IMR-90 (cell line): ENCODE measurements around the gene FOXL2NB. TPM values are rescaled to one million over a fixed set of nuclear protein-coding genes. Genes with fewer than 3 reads are reported as not detected.

Experiments
- ATAC-seq: fragments of 200-7000 bp; cut with Tn5 transposase; 2 replicates; pipeline ENCODE4 v1.9.1; 2020; ENCODE audit warnings: low read depth, mild to moderate bottlenecking, moderate library complexity
- BruUV-seq: library from RNA; stranded (reverse); fragments of 400-500 nt; replicated peaks from 2 replicates; lab custom pipeline; 2021; lab: Mats Ljungman, UMichigan
- CTCF ChIA-PET: fragments of 300-600 bp; formaldehyde crosslinking; extraction: SDS; loops from one replicate; lab custom pipeline; 2021; ENCODE audit warnings: antibody characterized with exemption; lab: Yijun Ruan, JAX
- POLR2A ChIA-PET: fragments of 300-600 bp; sonication (Branson Sonifier 250); formaldehyde crosslinking; loops from one replicate; lab custom pipeline; 2022; ENCODE audit warnings: antibody characterized with exemption; ENCODE audit not compliant: unreplicated experiment; lab: Charles Lee
- DNase-seq: peaks from one replicate; pipeline ENCODE4 v3.0.0; 2013
- H2AFZ ChIP-seq: replicated peaks from 2 replicates; pipeline ENCODE3; 2013; ENCODE audit warnings: low read length, mild to moderate bottlenecking; ENCODE audit not compliant: poor library complexity
- H2AK5ac ChIP-seq: 2 replicates; pipeline ENCODE4 v1.6.1; 2013; ENCODE audit warnings: low read depth, low read length, inconsistent platforms
- H2AK9ac ChIP-seq: replicated peaks from 2 replicates; pipeline ENCODE3; 2013; ENCODE audit warnings: mild to moderate bottlenecking, low read depth, low read length, moderate library complexity; ENCODE audit not compliant: poor library complexity
- H2BK120ac ChIP-seq: 2 replicates; pipeline ENCODE4 v1.6.1; 2013; ENCODE audit warnings: low read depth, low read length, inconsistent platforms
- H2BK15ac ChIP-seq: 3 replicates; pipeline ENCODE4 v1.6.1; 2013; ENCODE audit warnings: low read depth, low read length, inconsistent platforms
- H2BK20ac ChIP-seq: 2 replicates; pipeline ENCODE4 v1.6.1; 2013; ENCODE audit warnings: low read depth, mild to moderate bottlenecking, inconsistent platforms, low read length, moderate library complexity
- H2BK5ac ChIP-seq: 2 replicates; pipeline ENCODE4 v1.6.1; 2013; ENCODE audit warnings: mild to moderate bottlenecking, low read depth, low read length, inconsistent platforms; ENCODE audit not compliant: poor library complexity, severe bottlenecking
- H3K14ac ChIP-seq: replicated peaks from 2 replicates; pipeline ENCODE4 v1.6.1; 2013; ENCODE audit warnings: low read depth, low read length, inconsistent platforms
- H3K18ac ChIP-seq: 2 replicates; pipeline ENCODE4 v1.6.1; 2013; ENCODE audit warnings: low read depth, low read length, control low read depth
- H3K23ac ChIP-seq: 2 replicates; pipeline ENCODE4 v1.6.1; 2013; ENCODE audit warnings: low read depth, low read length, inconsistent platforms
- H3K27ac ChIP-seq: 2 replicates; pipeline ENCODE4 v1.5.1; 2013; ENCODE audit warnings: mild to moderate bottlenecking, control low read depth, low read length; ENCODE audit not compliant: insufficient read depth
- H3K27me3 ChIP-seq: 2 replicates; pipeline ENCODE4 v1.6.1; 2013; ENCODE audit warnings: low read length; ENCODE audit not compliant: control insufficient read depth, insufficient read depth
- H3K36me3 ChIP-seq: 2 replicates; pipeline ENCODE4 v1.6.1; 2013; ENCODE audit warnings: low read length, mixed read lengths; ENCODE audit not compliant: control insufficient read depth, insufficient read depth
- H3K4ac ChIP-seq: 2 replicates; pipeline ENCODE4 v1.6.1; 2013; ENCODE audit warnings: low read depth, low read length, inconsistent platforms
- H3K4me1 ChIP-seq: 2 replicates; pipeline ENCODE4 v1.6.1; 2013; ENCODE audit warnings: low read length, mixed read lengths; ENCODE audit not compliant: control insufficient read depth, insufficient read depth
- H3K4me2 ChIP-seq: 2 replicates; pipeline ENCODE4 v1.6.1; 2013; ENCODE audit warnings: low read depth, mild to moderate bottlenecking, control low read depth, low read length, moderate library complexity
- H3K4me3 ChIP-seq: 2 replicates; pipeline ENCODE4 v1.5.1; 2013; ENCODE audit warnings: low read depth, mild to moderate bottlenecking, control low read depth, low read length, moderate library complexity; ENCODE audit not compliant: insufficient read depth
- H3K56ac ChIP-seq: 2 replicates; pipeline ENCODE4 v1.6.1; 2013; ENCODE audit warnings: low read length, inconsistent platforms; ENCODE audit not compliant: insufficient read depth; ENCODE audit errors: extremely low read depth
- H3K79me1 ChIP-seq, 2 experiments: 2 replicates each; pipeline ENCODE4 v1.6.1; 2013; ENCODE audit warnings: low read length in 2 of 2, inconsistent platforms in 1 of 2, low read depth in 1 of 2
- H3K9ac ChIP-seq: 2 replicates; pipeline ENCODE4 v1.6.1; 2013; ENCODE audit warnings: low read depth, low read length, control low read depth
- H3K9me1 ChIP-seq: 2 replicates; pipeline ENCODE4 v1.6.1; 2013; ENCODE audit warnings: low read length, inconsistent platforms; ENCODE audit not compliant: insufficient read depth
- H3K9me3 ChIP-seq: 2 replicates; pipeline ENCODE4 v1.6.1; 2013; ENCODE audit warnings: low read length; ENCODE audit not compliant: control insufficient read depth, insufficient read depth
- H4K20me1 ChIP-seq: 2 replicates; pipeline ENCODE4 v1.6.1; 2013; ENCODE audit warnings: low read length, inconsistent platforms; ENCODE audit not compliant: insufficient read depth
- H4K5ac ChIP-seq: 2 replicates; pipeline ENCODE4 v1.6.1; 2013; ENCODE audit warnings: mild to moderate bottlenecking, low read depth, low read length, control low read depth
- H4K8ac ChIP-seq, 2 experiments: 2 replicates each; pipeline ENCODE4 v1.6.1; 2013; ENCODE audit warnings: low read depth in 2 of 2, low read length in 2 of 2, control low read depth in 1 of 2, inconsistent platforms in 1 of 2
- H4K91ac ChIP-seq: 2 replicates; pipeline ENCODE4 v1.6.1; 2013; ENCODE audit warnings: low read depth, low read length, inconsistent platforms; ENCODE audit not compliant: insufficient read depth
- BHLHE40 ChIP-seq: fragments of 150-350 bp; IDR thresholded peaks from 2 replicates; pipeline ENCODE4 v1.6.1; 2016; ENCODE audit warnings: mild to moderate bottlenecking, low read depth, low read length
- CEBPB ChIP-seq: IDR thresholded peaks from 2 replicates; pipeline ENCODE4 v1.6.1; 2012; ENCODE audit warnings: low read depth, low read length, improper control_type of control experiment
- CHD1 ChIP-seq: IDR thresholded peaks from 2 replicates; pipeline ENCODE4 v1.6.1; 2012; ENCODE audit warnings: low read depth, low read length, improper control_type of control experiment
- ELK1 ChIP-seq: fragments of 150-350 bp; IDR thresholded peaks from 2 replicates; pipeline ENCODE4 v1.6.1; 2016; ENCODE audit warnings: low read depth, mild to moderate bottlenecking, low read length, moderate library complexity, borderline replicate concordance
- FOS ChIP-seq: fragments of 150-350 bp; IDR thresholded peaks from 2 replicates; pipeline ENCODE4 v1.6.1; 2016; ENCODE audit warnings: low read depth, low read length
- MAFK ChIP-seq: IDR thresholded peaks from 2 replicates; pipeline ENCODE4 v1.6.1; 2012; ENCODE audit warnings: low read depth, low read length, improper control_type of control experiment
- MAZ ChIP-seq: IDR thresholded peaks from 2 replicates; pipeline ENCODE4 v1.6.1; 2012; ENCODE audit warnings: low read depth, mild to moderate bottlenecking, low read length, improper control_type of control experiment, moderate library complexity, borderline replicate concordance
- MXI1 ChIP-seq: IDR thresholded peaks from 2 replicates; pipeline ENCODE4 v1.6.1; 2012; ENCODE audit warnings: low read depth, mild to moderate bottlenecking, low read length, moderate library complexity, borderline replicate concordance
- NFE2L2 ChIP-seq: fragments of 150-350 bp; IDR thresholded peaks from 2 replicates; pipeline ENCODE4 v1.6.1; 2016; ENCODE audit warnings: low read depth, mild to moderate bottlenecking, low read length
- POLR2A ChIP-seq: IDR thresholded peaks from 2 replicates; pipeline ENCODE4 v1.6.1; 2012; ENCODE audit warnings: mild to moderate bottlenecking, low read depth, low read length
- RAD21 ChIP-seq: IDR thresholded peaks from 2 replicates; pipeline ENCODE4 v1.6.1; 2012; ENCODE audit warnings: low read length, improper control_type of control experiment
- RCOR1 ChIP-seq: IDR thresholded peaks from 2 replicates; pipeline ENCODE4 v1.6.1; 2012; ENCODE audit warnings: mild to moderate bottlenecking, low read length, improper control_type of control experiment; ENCODE audit not compliant: insufficient replicate concordance
- RFX5 ChIP-seq: IDR thresholded peaks from 2 replicates; pipeline ENCODE4 v1.8.0; 2012; ENCODE audit warnings: low read depth, mild to moderate bottlenecking, low read length, moderate library complexity
- SMC3 ChIP-seq: fragments of 150-350 bp; IDR thresholded peaks from 2 replicates; pipeline ENCODE4 v1.6.1; 2016; ENCODE audit warnings: low read depth, mild to moderate bottlenecking, antibody characterized with exemption, low read length, moderate library complexity
- WGBS, 2 experiments: methylation state at CpG; one replicate each; pipeline versions ENCODE4 v1.1.5 to v1.1.7; 2013; ENCODE audit warnings: missing lambda C conversion rate in 2 of 2; ENCODE audit not compliant: insufficient read length in 1 of 2; ENCODE audit errors: extremely low coverage in 2 of 2; 5-methylcytosine and 5-hydroxymethylcytosine counted together
- dilution Hi-C: fragments of 300-500 bp; cut with HindIII; formaldehyde crosslinking; loops from one replicate; pipeline ENCODE4 v1.14.3; 2018; ENCODE audit warnings: low sequenced_read_pairs; ENCODE audit not compliant: unreplicated experiment
- in situ Hi-C: fragments of 300-500 bp; cut with MboI; formaldehyde crosslinking; loops from 3 replicates; pipeline ENCODE4 v1.14.3; 2019; ENCODE audit warnings: low sequenced_read_pairs, inconsistent platforms, mixed read lengths
- intact Hi-C: fragments of 100-400 bp; cut with micrococcal nuclease; formaldehyde crosslinking; loops from 2 replicates; pipeline ENCODE4 v1.10.0; 2022
- polyA plus RNA-seq, 3 experiments: library from polyadenylated mRNA; depleted of rRNA; stranded (reverse); fragments of >200 nt; gene quantifications; 2 replicates each; pipeline ENCODE4 v1.2.3, GENCODE V29; 2012; ENCODE audit warnings: low replicate concordance in 1 of 3
- total RNA-seq: library from RNA; depleted of rRNA; stranded (reverse); fragments of >200 nt; gene quantifications from 2 replicates; pipeline ENCODE4 v1.2.3, GENCODE V29; 2012
- TF ChIP-seq, protein P1 (sequence below): fragments of 150-350 bp; IDR thresholded peaks from 2 replicates; pipeline ENCODE4 v1.6.1; 2017; ENCODE audit warnings: mild to moderate bottlenecking, antibody characterized with exemption, low read length, low read depth
- TF ChIP-seq, protein P2 (sequence below): conservative IDR thresholded peaks from 2 replicates; pipeline ENCODE4 v1.5.1; 2012; ENCODE audit warnings: mild to moderate bottlenecking, low read depth, low read length, improper control_type of control experiment

The FOXL2NB gene
- total and polyA plus RNA-seq, 2 of the 4 experiments (the other 2 are of a cell fraction), result under 0.01 to 0.05 TPM

DNA sequence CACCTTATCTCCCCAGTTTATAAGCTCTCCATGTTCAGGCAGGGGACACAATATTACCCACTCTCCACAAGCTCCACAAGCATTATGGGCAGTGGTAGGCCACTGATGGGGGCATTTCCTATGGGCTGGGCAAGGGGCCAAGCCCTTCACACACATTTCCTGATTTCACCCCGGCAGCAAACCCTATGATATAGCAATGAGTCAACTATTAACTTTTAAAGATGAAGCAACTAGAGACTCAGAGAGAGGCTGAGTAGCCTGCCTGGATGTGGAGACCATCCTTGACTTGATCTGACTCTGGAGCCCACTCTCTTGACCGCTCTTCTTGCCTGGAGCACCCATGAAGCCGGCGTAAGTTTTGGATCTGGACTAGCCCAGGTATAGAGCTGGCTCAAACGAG, 27.4 kb downstream of the FOXL2NB start:
- TF ChIP-seq CEBPB, result no peak
- TF ChIP-seq, protein P1, sequence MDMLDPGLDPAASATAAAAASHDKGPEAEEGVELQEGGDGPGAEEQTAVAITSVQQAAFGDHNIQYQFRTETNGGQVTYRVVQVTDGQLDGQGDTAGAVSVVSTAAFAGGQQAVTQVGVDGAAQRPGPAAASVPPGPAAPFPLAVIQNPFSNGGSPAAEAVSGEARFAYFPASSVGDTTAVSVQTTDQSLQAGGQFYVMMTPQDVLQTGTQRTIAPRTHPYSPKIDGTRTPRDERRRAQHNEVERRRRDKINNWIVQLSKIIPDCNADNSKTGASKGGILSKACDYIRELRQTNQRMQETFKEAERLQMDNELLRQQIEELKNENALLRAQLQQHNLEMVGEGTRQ, result no peak
- no peak for TF ChIP-seq CHD1
- TF ChIP-seq, protein P2, sequence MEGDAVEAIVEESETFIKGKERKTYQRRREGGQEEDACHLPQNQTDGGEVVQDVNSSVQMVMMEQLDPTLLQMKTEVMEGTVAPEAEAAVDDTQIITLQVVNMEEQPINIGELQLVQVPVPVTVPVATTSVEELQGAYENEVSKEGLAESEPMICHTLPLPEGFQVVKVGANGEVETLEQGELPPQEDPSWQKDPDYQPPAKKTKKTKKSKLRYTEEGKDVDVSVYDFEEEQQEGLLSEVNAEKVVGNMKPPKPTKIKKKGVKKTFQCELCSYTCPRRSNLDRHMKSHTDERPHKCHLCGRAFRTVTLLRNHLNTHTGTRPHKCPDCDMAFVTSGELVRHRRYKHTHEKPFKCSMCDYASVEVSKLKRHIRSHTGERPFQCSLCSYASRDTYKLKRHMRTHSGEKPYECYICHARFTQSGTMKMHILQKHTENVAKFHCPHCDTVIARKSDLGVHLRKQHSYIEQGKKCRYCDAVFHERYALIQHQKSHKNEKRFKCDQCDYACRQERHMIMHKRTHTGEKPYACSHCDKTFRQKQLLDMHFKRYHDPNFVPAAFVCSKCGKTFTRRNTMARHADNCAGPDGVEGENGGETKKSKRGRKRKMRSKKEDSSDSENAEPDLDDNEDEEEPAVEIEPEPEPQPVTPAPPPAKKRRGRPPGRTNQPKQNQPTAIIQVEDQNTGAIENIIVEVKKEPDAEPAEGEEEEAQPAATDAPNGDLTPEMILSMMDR, result no peak
- no peak for TF ChIP-seq BHLHE40
- no peak for TF ChIP-seq RFX5
- TF ChIP-seq MAZ, result no peak
- TF ChIP-seq FOS, result no peak
- no peak for TF ChIP-seq ELK1
- no peak for TF ChIP-seq RAD21
- no peak for TF ChIP-seq RCOR1
- no peak for TF ChIP-seq SMC3
- TF ChIP-seq MAFK, result no peak
- TF ChIP-seq MXI1, result no peak
- no peak for TF ChIP-seq POLR2A
- no peak for TF ChIP-seq NFE2L2
- Histone ChIP-seq H2BK15ac (no peak overlapping the region), H4K5ac (no peak overlapping the region), H3K4me3 (no peak overlapping the region), H3K9me1 (no peaks in the 10 kb centered on the region), H3K4me2 (no peak overlapping the region), H4K91ac (no peak overlapping the region), H3K14ac (no peak overlapping the region), H4K20me1 (no peaks in the 10 kb centered on the region), H3K9ac (no peak overlapping the region), H4K8ac (no peak overlapping the region), H3K79me1 (no peaks in the 10 kb centered on the region), H2BK5ac (no peak overlapping the region), H3K36me3 (no peaks in the 10 kb centered on the region), H2AK5ac (no peak overlapping the region), H3K18ac (no peak overlapping the region), H3K27me3 (peaks cover 1% of the 10 kb centered on the region), H3K9me3 (no peaks in the 10 kb centered on the region), H2BK120ac (no peak overlapping the region), H3K4ac (no peak overlapping the region), H3K4me1 (no peaks in the 10 kb centered on the region), H3K56ac (no peak overlapping the region), H3K23ac (no peak overlapping the region), H2BK20ac (no peak overlapping the region), H2AK9ac (no peak overlapping the region), H2AFZ (no peak overlapping the region), H3K27ac (no peak overlapping the region)
- intact Hi-C loops (no loop called here), dilution Hi-C loops (no loop called here), in situ Hi-C loops (no loop called here)
- ATAC-seq, result no peak
- POLR2A ChIA-PET, result no interaction called here
- CTCF ChIA-PET, result no interaction called here
- BruUV-seq, result no TSS peak
- DNase-seq, result peak; percentile 13
- 75% methylated on average over 3 of the region's 5 CpGs; no CpG with 5 or more reads in 1 of the 2 experiments for WGBS, 2 experiments
